GM12878 (cell line): ENCODE results near the gene TMPRSS4. TPM values are rescaled to one million over a fixed set of nuclear protein-coding genes. Genes with fewer than 3 reads are reported as not detected.

Source experiments
- ATAC-seq: fragments of 200-7000 bp; cut with Tn5 transposase; 3 replicates; pipeline ENCODE4 v1.9.1; 2020; ENCODE audit warnings: mild to moderate bottlenecking, moderate library complexity
- BruUV-seq: library from RNA; stranded (reverse); fragments of 400-500 nt; replicated peaks from 2 replicates; lab custom pipeline; 2021; lab: Mats Ljungman, UMichigan
- CTCF ChIA-PET: fragments of 300-600 bp; sonication (Branson Sonifier 250); formaldehyde crosslinking; extraction: SDS; loops from one replicate; lab custom pipeline; 2021; ENCODE audit warnings: inconsistent platforms; lab: Yijun Ruan, JAX
- POLR2A ChIA-PET: fragments of 350-600 bp; formaldehyde crosslinking; extraction: SDS; loops from one replicate; lab custom pipeline; 2021; ENCODE audit warnings: inconsistent platforms; lab: Charles Lee
- RAD21 ChIA-PET: fragments of 300-600 bp; sonication (Branson Sonifier 250); formaldehyde crosslinking; loops from one replicate; lab custom pipeline; 2023; ENCODE audit warnings: antibody characterized with exemption; ENCODE audit not compliant: unreplicated experiment; lab: Charles Lee
- SMC1A ChIA-PET: fragments of 300-600 bp; sonication (Branson Sonifier 250); formaldehyde crosslinking; loops from one replicate; lab custom pipeline; 2023; ENCODE audit not compliant: unreplicated experiment, uncharacterized antibody; lab: Charles Lee
- DNase-seq: peaks from one replicate; pipeline ENCODE4 v3.0.0-alpha.2; 2011; ENCODE audit warnings: low read depth, low spot score
- FAIRE-seq: peaks from 3 replicates; lab custom pipeline; 2011; peaks lifted over from hg19 to GRCh38; lab: Jason Lieb, UNC
- H2AFZ ChIP-seq: 2 replicates; pipeline ENCODE4 v1.6.0; 2011; ENCODE audit warnings: low read depth, low read length, control low read depth; ENCODE audit not compliant: control insufficient read depth
- H3K27ac ChIP-seq: 2 replicates; pipeline ENCODE4 v1.5.1; 2011; ENCODE audit warnings: control low read depth; ENCODE audit not compliant: control insufficient read depth, insufficient read depth
- H3K27me3 ChIP-seq, 2 experiments: replicated peaks in 1 of 2; 2 replicates each; pipeline versions ENCODE4 v1.6.0 to v1.6.1; 2011; ENCODE audit warnings: low read length in 1 of 2; ENCODE audit not compliant: control insufficient read depth in 2 of 2, insufficient read depth in 2 of 2
- H3K36me3 ChIP-seq, 2 experiments: 2 replicates each; pipeline ENCODE4 v1.5.1; 2011; ENCODE audit warnings: low read length in 1 of 2; ENCODE audit not compliant: control insufficient read depth in 2 of 2, insufficient read depth in 2 of 2
- H3K4me1 ChIP-seq: 2 replicates; pipeline ENCODE4 v1.6.1; 2011; ENCODE audit warnings: mild to moderate bottlenecking, low read length, moderate library complexity, mixed read lengths; ENCODE audit not compliant: control insufficient read depth, insufficient read depth
- H3K4me2 ChIP-seq: 2 replicates; pipeline ENCODE4 v1.6.0; 2011; ENCODE audit warnings: control low read depth; ENCODE audit not compliant: control insufficient read depth, insufficient read depth
- H3K4me3 ChIP-seq: fragments of 200-600 bp; sonication (generic); 2 replicates; pipeline ENCODE4 v1.5.1; 2016
- H3K79me2 ChIP-seq: 2 replicates; pipeline ENCODE4 v1.6.0; 2011; ENCODE audit warnings: low read length; ENCODE audit not compliant: control insufficient read depth, insufficient read depth
- H3K9ac ChIP-seq: 2 replicates; pipeline ENCODE4 v1.8.0; 2011; ENCODE audit warnings: low read length, control low read depth, mixed read lengths; ENCODE audit not compliant: control insufficient read depth, insufficient read depth
- H3K9me3 ChIP-seq: replicated peaks from 3 replicates; pipeline ENCODE4 v1.5.1; 2011; ENCODE audit warnings: mild to moderate bottlenecking, low read length; ENCODE audit not compliant: control insufficient read depth, insufficient read depth
- H4K20me1 ChIP-seq: 2 replicates; pipeline ENCODE4 v1.6.0; 2011; ENCODE audit not compliant: control insufficient read depth, insufficient read depth
- HDAC6 ChIP-seq: fragments of 200-600 bp; sonication (generic); IDR thresholded peaks from one replicate; pipeline ENCODE4 v1.8.0; 2017; ENCODE audit warnings: antibody characterized with exemption; ENCODE audit not compliant: unreplicated experiment
- MYC ChIP-seq: IDR thresholded peaks from 2 replicates; pipeline ENCODE4 v1.6.1; 2011; ENCODE audit warnings: mild to moderate bottlenecking, low read length, moderate library complexity, inconsistent platforms; ENCODE audit not compliant: insufficient read depth, insufficient replicate concordance, insufficient read length, severe bottlenecking
- RAD21 ChIP-seq: IDR thresholded peaks from 2 replicates; pipeline ENCODE4 v1.6.1; 2011; ENCODE audit warnings: mild to moderate bottlenecking, low read depth, low read length, moderate library complexity; ENCODE audit not compliant: insufficient read depth
- ZNF207 ChIP-seq: fragments of 450-650 bp; IDR thresholded peaks from 2 replicates; pipeline ENCODE4 v1.6.1; 2014; ENCODE audit warnings: antibody characterized with exemption, mild to moderate bottlenecking, borderline replicate concordance
- ZNF274 ChIP-seq: IDR thresholded peaks from one replicate; pipeline ENCODE4 v1.8.0; 2011; ENCODE audit not compliant: insufficient read length, insufficient read depth
- WGBS: methylation state at CpG from one replicate; pipeline ENCODE4 v1.1.6; 2016; ENCODE audit warnings: low lambda C conversion rate; ENCODE audit not compliant: insufficient replicate concordance, insufficient coverage; ENCODE audit errors: missing lambda C conversion rate; 5-methylcytosine and 5-hydroxymethylcytosine counted together
- in situ Hi-C: fragments of 300-500 bp; cut with MboI; formaldehyde crosslinking; loops from 9 replicates; pipeline ENCODE4 v1.14.3; 2018; ENCODE audit warnings: mixed read lengths
- intact Hi-C: fragments of 100-400 bp; cut with micrococcal nuclease; formaldehyde crosslinking; loops from one replicate; pipeline ENCODE4 v1.14.2; 2022; ENCODE audit not compliant: unreplicated experiment
- polyA plus RNA-seq, 11 experiments: library from polyadenylated mRNA; depleted of rRNA in 4 of 11; unstranded in 6 of 11; stranded (reverse) in 5 of 11; fragments of >200 nt; fragmentation: Nextera tagmentation in 4 of 11; fragmentation: Illumina TruSeq in 1 of 11; extraction: Ambion mirVana in 4 of 11; extraction: Trizol in 1 of 11; gene quantifications; 1 replicate in 1 of 11; 2 replicates in 10 of 11; pipeline versions ENCODE4 v1.2.1 to v1.2.3, GENCODE V29; 2011 to 2016; ENCODE audit warnings: inconsistent platforms in 2 of 11, missing spikeins in 2 of 11, low read depth in 1 of 11
- total RNA-seq, 4 experiments: library from RNA; depleted of rRNA in 3 of 4; stranded (reverse); fragments of >200 nt in 3 of 4; fragmentation: Illumina TruSeq in 1 of 4; extraction: Trizol in 1 of 4; gene quantifications; 2 replicates each; pipeline versions ENCODE4 v1.2.1 to v1.2.3, GENCODE V29; 2013 to 2021
- TF ChIP-seq, protein P1 (sequence below): IDR thresholded peaks from 2 replicates; pipeline ENCODE4 v1.6.1; 2012; ENCODE audit warnings: low read length, inconsistent platforms
- TF ChIP-seq, protein P2 (sequence below): fragments of 450-650 bp; IDR thresholded peaks from 2 replicates; pipeline ENCODE4 v1.6.1; 2016; ENCODE audit warnings: mild to moderate bottlenecking, moderate library complexity, borderline replicate concordance
- TF ChIP-seq, protein P3 (sequence below): IDR thresholded peaks from 2 replicates; pipeline ENCODE4 v1.6.1; 2011; ENCODE audit warnings: borderline replicate concordance, low read depth, mild to moderate bottlenecking, moderate library complexity, low read length; ENCODE audit not compliant: insufficient read depth, poor library complexity, severe bottlenecking
- TF ChIP-seq, protein P4 (sequence below): fragments of 450-650 bp; IDR thresholded peaks from 2 replicates; pipeline ENCODE4 v1.6.1; 2017; ENCODE audit warnings: antibody characterized with exemption, mild to moderate bottlenecking, moderate library complexity
- TF ChIP-seq, protein P5 (sequence below): fragments of 450-650 bp; IDR thresholded peaks from 2 replicates; pipeline ENCODE4 v1.6.1; 2016; ENCODE audit warnings: mild to moderate bottlenecking

Gene TMPRSS4
- total and polyA plus RNA-seq, 10 of the 15 experiments (the other 5 are each of a cell fraction or from before 2014, with no cell fraction given) = 0.14 to 0.26 TPM; not detected in 8

DNA sequence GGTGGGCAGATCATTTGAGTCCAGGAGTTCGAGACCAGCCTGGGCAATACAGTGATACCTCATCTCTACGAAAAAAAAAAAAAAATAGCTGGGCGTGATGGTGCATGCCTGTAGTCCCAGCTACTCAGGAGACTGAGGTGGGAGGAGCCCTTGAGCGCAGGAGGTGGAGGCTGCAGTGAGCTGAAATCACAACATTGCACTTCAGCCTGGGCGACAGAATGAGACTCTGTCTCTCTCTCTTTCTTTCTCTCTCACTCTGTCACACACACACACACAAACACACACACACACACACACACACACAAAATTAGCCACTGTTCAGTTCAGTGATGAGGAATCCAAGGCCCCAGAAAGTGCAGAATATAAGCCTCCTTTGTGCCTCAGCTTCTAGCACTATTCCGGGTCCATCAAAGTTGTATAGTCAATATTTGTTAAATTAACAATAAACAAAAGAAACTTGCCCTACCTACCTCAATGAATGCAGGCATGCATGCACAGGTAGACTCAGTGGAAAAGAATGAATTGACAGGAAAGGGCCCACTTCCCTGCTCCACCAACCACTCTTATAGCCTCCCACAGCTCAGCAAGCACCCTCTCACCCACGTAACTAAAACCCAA lies 13.8 kb downstream of the TMPRSS4 start:
- DNase-seq (no peak), ATAC-seq (no peak), FAIRE-seq (no peak)
- in situ Hi-C loops = no loop called here
- Histone ChIP-seq H3K4me3 (no peak overlapping the region), H3K4me1 (no peaks in the 10 kb centered on the region; the same call in 1 of the 2 replicates), H3K79me2 (no peaks in the 10 kb centered on the region), H3K9ac (no peak overlapping the region), H4K20me1 (no peaks in the 10 kb centered on the region), H2AFZ (no peak overlapping the region), H3K9me3 (peaks cover 19% of the 10 kb centered on the region; the same call in 2 of the 3 replicates), H3K4me2 (no peak overlapping the region), H3K36me3 (no peaks in the 10 kb centered on the region), H3K27ac (no peak overlapping the region), H3K27me3 (no peaks in the 10 kb centered on the region)
- BruUV-seq = no TSS peak
- ChIA-PET RAD21 (interaction anchor here (0.6 kb wide), 1 partner anchor 719 kb away, joined by 5 read pairs; no protein-coding TSS in a partner anchor), CTCF (interaction anchor here (0.8 kb wide), 1 partner anchor 25 kb away, joined by 3 read pairs; no protein-coding TSS in a partner anchor), POLR2A (no interaction called here), SMC1A (interaction anchor here (1.1 kb wide), 1 partner anchor 11 kb away, joined by 3 read pairs; no protein-coding TSS in a partner anchor)
- intact Hi-C loops = no loop called here
- 28% methylated on average over 4 of the region's 7 CpGs for WGBS
- TF ChIP-seq, protein P1, sequence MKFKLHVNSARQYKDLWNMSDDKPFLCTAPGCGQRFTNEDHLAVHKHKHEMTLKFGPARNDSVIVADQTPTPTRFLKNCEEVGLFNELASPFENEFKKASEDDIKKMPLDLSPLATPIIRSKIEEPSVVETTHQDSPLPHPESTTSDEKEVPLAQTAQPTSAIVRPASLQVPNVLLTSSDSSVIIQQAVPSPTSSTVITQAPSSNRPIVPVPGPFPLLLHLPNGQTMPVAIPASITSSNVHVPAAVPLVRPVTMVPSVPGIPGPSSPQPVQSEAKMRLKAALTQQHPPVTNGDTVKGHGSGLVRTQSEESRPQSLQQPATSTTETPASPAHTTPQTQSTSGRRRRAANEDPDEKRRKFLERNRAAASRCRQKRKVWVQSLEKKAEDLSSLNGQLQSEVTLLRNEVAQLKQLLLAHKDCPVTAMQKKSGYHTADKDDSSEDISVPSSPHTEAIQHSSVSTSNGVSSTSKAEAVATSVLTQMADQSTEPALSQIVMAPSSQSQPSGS = no peak
- TF ChIP-seq, protein P2, sequence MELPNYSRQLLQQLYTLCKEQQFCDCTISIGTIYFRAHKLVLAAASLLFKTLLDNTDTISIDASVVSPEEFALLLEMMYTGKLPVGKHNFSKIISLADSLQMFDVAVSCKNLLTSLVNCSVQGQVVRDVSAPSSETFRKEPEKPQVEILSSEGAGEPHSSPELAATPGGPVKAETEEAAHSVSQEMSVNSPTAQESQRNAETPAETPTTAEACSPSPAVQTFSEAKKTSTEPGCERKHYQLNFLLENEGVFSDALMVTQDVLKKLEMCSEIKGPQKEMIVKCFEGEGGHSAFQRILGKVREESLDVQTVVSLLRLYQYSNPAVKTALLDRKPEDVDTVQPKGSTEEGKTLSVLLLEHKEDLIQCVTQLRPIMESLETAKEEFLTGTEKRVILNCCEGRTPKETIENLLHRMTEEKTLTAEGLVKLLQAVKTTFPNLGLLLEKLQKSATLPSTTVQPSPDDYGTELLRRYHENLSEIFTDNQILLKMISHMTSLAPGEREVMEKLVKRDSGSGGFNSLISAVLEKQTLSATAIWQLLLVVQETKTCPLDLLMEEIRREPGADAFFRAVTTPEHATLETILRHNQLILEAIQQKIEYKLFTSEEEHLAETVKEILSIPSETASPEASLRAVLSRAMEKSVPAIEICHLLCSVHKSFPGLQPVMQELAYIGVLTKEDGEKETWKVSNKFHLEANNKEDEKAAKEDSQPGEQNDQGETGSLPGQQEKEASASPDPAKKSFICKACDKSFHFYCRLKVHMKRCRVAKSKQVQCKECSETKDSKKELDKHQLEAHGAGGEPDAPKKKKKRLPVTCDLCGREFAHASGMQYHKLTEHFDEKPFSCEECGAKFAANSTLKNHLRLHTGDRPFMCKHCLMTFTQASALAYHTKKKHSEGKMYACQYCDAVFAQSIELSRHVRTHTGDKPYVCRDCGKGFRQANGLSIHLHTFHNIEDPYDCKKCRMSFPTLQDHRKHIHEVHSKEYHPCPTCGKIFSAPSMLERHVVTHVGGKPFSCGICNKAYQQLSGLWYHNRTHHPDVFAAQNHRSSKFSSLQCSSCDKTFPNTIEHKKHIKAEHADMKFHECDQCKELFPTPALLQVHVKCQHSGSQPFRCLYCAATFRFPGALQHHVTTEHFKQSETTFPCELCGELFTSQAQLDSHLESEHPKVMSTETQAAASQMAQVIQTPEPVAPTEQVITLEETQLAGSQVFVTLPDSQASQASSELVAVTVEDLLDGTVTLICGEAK = no peak
- TF ChIP-seq, protein P3, sequence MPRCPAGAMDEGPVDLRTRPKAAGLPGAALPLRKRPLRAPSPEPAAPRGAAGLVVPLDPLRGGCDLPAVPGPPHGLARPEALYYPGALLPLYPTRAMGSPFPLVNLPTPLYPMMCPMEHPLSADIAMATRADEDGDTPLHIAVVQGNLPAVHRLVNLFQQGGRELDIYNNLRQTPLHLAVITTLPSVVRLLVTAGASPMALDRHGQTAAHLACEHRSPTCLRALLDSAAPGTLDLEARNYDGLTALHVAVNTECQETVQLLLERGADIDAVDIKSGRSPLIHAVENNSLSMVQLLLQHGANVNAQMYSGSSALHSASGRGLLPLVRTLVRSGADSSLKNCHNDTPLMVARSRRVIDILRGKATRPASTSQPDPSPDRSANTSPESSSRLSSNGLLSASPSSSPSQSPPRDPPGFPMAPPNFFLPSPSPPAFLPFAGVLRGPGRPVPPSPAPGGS = no peak
- TF ChIP-seq ZNF274 = no peak
- TF ChIP-seq, protein P4, sequence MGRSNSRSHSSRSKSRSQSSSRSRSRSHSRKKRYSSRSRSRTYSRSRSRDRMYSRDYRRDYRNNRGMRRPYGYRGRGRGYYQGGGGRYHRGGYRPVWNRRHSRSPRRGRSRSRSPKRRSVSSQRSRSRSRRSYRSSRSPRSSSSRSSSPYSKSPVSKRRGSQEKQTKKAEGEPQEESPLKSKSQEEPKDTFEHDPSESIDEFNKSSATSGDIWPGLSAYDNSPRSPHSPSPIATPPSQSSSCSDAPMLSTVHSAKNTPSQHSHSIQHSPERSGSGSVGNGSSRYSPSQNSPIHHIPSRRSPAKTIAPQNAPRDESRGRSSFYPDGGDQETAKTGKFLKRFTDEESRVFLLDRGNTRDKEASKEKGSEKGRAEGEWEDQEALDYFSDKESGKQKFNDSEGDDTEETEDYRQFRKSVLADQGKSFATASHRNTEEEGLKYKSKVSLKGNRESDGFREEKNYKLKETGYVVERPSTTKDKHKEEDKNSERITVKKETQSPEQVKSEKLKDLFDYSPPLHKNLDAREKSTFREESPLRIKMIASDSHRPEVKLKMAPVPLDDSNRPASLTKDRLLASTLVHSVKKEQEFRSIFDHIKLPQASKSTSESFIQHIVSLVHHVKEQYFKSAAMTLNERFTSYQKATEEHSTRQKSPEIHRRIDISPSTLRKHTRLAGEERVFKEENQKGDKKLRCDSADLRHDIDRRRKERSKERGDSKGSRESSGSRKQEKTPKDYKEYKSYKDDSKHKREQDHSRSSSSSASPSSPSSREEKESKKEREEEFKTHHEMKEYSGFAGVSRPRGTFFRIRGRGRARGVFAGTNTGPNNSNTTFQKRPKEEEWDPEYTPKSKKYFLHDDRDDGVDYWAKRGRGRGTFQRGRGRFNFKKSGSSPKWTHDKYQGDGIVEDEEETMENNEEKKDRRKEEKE = no peak
- TF ChIP-seq, protein P5, sequence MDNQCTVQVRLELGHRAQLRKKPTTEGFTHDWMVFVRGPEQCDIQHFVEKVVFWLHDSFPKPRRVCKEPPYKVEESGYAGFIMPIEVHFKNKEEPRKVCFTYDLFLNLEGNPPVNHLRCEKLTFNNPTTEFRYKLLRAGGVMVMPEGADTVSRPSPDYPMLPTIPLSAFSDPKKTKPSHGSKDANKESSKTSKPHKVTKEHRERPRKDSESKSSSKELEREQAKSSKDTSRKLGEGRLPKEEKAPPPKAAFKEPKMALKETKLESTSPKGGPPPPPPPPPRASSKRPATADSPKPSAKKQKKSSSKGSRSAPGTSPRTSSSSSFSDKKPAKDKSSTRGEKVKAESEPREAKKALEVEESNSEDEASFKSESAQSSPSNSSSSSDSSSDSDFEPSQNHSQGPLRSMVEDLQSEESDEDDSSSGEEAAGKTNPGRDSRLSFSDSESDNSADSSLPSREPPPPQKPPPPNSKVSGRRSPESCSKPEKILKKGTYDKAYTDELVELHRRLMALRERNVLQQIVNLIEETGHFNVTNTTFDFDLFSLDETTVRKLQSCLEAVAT = no peak
- TF ChIP-seq MYC = no peak
- TF ChIP-seq RAD21 = no peak
- TF ChIP-seq HDAC6 = no peak
- no peak for TF ChIP-seq ZNF207
